Testis (tissue), 2 donors: ENCODE results near the gene AGRN.

Experiments used
- POLR2A ChIP-seq: fragments of 450-650 bp; IDR thresholded peaks from one replicate; pipeline ENCODE4 v1.6.1; 2017; ENCODE audit warnings: antibody characterized with exemption, mild to moderate bottlenecking, moderate library complexity
- TF ChIP-seq, protein P1 (sequence below), 3 experiments: fragments of 450-650 bp in 2 of 3; fragments of 200-600 bp in 1 of 3; sonication (generic) in 1 of 3; IDR thresholded peaks; one replicate each; pipeline ENCODE4 v1.5.1; 2016 to 2019; ENCODE audit warnings: antibody characterized with exemption in 3 of 3, mild to moderate bottlenecking in 2 of 3, moderate library complexity in 1 of 3

DNA sequence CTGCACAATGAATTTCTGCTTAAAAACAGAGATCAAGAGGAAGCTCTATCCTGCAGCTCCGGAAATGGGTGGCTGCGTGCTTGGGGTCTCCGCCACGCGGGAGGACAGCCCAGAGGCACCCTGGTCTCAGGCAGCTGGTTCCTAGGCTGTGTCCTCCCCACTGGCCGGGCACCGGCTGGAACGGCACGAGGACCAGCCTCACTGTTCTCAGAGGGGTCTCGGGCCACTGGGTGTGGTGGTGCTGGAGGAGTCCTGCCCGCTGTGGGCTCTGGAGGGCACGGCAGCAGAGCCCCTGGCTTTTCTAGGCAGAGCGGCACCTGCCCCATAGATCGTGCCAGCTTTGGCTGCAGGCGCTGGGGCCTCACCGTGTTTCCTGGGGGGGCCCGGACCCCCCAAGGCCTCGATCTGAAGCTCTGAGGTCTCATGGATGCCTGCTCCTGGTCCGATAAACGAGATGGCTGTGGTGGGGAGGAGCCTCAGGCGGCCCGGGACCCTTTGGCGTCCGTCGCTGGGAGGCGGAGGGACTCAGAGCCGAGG, 62.4 kb downstream of the AGRN start:
- no peak for TF ChIP-seq POLR2A
- TF ChIP-seq, protein P1, sequence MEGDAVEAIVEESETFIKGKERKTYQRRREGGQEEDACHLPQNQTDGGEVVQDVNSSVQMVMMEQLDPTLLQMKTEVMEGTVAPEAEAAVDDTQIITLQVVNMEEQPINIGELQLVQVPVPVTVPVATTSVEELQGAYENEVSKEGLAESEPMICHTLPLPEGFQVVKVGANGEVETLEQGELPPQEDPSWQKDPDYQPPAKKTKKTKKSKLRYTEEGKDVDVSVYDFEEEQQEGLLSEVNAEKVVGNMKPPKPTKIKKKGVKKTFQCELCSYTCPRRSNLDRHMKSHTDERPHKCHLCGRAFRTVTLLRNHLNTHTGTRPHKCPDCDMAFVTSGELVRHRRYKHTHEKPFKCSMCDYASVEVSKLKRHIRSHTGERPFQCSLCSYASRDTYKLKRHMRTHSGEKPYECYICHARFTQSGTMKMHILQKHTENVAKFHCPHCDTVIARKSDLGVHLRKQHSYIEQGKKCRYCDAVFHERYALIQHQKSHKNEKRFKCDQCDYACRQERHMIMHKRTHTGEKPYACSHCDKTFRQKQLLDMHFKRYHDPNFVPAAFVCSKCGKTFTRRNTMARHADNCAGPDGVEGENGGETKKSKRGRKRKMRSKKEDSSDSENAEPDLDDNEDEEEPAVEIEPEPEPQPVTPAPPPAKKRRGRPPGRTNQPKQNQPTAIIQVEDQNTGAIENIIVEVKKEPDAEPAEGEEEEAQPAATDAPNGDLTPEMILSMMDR (IDR thresholded peaks at IDR 0.05), result no peak
